ENCODE data around the gene DPRX. TPM values are rescaled to one million over a fixed set of nuclear protein-coding genes. Genes with fewer than 3 reads are reported as not detected.

Gene DPRX, protein sequence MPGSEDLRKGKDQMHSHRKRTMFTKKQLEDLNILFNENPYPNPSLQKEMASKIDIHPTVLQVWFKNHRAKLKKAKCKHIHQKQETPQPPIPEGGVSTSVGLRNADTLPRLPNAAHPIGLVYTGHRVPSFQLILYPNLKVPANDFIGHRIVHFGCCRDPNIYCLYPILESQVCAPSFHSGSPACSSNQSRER
- not detected in 2 replicates for total RNA-seq

GRCh38 chr19:53631949-53632407, at the start of gene DPRX:
TSS of gene DPRX (plus strand) at chr19:53631999. CDS start at chr19:53632107, 108 bp downstream.
- DNase-seq (ENCODE audit: low read depth), result no peak

GRCh38 chr19:53583181-53583580, 48.6 kb upstream of the DPRX start:
- no peak for DNase-seq (ENCODE audit: low read depth)

DNA sequence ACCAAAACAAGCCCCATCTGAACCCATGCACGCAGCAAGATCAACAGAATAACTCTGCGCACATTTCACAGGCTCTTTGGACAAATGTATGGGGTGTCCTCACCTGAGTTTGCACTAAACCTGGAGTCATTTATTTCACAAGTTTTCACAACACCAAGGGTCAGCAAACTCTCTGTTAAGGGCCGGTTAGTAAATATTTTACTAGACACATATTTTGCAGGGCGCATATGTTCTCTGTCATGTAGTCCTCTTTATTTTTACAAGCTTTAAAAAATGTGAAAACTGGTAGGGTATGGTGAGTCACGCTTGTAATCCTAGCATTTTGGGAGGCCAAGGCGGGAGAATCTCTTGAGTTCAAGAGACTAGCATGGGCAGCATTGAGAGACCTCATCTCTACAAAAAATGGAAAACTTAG, 45.5 kb upstream of the DPRX start:
- no peak for DNase-seq (ENCODE audit: low read depth)

GRCh38 chr19:53594811-53595509, 36.8 kb upstream of the DPRX start:
- no peak for DNase-seq (ENCODE audit: low read depth)

DNA sequence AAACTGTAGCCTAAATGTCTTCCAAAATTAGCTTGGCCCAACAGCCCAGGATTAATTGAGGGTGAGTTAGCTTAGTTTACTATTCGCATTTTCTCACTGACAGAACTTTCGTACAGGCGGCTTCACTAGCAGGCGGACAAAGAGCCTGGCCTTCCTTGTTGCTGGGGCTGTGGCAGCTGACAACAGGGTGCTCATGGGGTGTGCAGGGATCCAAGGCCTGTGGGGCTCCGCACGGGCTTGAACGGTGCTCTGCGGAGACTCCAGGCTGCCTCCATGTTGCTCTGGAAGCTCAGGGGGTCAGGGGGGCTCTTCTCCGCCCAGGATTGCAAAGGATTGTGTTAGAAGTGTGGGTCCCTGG, 36.3 kb upstream of the DPRX start:
- DNase-seq (ENCODE audit: low read depth), result no peak

DNA sequence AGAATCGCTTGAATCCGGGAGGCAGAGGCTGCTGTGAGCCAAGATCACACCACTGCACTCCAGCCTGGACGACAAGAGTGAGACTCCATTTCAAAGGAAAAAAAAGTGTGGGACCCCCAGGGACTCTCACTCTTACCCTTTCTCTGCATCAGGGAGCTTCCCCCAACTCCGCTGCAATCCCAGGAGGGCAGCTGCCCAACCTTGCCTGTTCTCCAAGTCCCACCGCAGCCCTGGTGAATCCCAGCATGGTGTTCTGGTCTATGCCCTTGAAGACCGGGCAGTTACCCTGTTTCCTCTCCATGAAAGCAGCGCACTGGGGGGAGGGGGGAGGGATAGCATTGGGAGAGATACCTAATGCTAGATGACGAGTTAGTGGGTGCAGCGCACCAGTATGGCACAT, 35.7 kb upstream of the DPRX start:
- no peak for DNase-seq (ENCODE audit: low read depth)

GRCh38 chr19:53597023-53597422, 34.8 kb upstream of the DPRX start:
- no peak for DNase-seq (ENCODE audit: low read depth)

DNA sequence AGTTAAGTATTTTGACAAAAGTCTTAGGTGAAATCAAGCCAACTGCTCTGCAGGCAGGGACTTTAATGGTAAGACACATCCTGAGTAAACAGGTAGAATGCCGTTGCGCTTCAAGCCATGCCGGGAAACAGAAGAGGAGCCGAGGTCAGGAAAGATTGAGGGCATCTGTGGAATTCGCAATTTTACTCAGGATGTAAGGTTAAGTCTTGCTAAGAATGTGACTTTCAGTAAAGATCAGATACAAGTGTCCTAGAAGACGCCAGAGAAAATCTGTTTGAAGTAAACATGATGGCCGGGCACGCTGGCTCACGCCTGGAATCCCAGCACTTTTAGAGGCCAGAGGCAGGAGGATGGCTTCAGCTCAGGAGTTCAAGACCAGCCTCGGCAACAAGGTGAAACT, 33.4 kb upstream of the DPRX start:
- no peak for DNase-seq (ENCODE audit: low read depth)

- DNase-seq (ENCODE audit: low read depth), result no peak
Observed at GRCh38 chr19:53600217-53600616, 31.6 kb upstream of the DPRX start.

GRCh38 chr19:53606031-53606430, 25.8 kb upstream of the DPRX start:
- DNase-seq (ENCODE audit: low read depth), result no peak

DNA sequence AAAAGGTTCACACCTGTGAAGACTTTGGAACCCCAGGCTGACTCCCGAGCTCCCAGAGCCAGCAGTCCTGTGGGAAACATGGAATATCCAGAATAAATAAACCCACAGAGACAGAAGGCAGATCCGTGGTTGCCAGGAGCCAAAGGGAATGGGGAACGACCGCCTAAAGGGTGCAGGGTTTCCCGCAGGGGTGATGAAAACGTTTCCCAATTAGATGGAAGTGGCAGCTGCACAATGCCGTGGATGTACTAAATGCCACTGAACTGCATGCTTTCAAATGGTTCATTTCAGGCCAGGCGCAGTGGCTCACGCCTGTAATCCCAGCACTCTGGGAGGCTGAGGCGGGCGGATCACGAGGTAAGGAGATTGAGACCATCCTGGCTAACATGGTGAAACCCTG, 23.4 kb upstream of the DPRX start:
- DNase-seq (ENCODE audit: low read depth), result no peak

GRCh38 chr19:53612762-53613526, 18.9 kb upstream of the DPRX start:
- no peak for DNase-seq (ENCODE audit: low read depth)

DNA sequence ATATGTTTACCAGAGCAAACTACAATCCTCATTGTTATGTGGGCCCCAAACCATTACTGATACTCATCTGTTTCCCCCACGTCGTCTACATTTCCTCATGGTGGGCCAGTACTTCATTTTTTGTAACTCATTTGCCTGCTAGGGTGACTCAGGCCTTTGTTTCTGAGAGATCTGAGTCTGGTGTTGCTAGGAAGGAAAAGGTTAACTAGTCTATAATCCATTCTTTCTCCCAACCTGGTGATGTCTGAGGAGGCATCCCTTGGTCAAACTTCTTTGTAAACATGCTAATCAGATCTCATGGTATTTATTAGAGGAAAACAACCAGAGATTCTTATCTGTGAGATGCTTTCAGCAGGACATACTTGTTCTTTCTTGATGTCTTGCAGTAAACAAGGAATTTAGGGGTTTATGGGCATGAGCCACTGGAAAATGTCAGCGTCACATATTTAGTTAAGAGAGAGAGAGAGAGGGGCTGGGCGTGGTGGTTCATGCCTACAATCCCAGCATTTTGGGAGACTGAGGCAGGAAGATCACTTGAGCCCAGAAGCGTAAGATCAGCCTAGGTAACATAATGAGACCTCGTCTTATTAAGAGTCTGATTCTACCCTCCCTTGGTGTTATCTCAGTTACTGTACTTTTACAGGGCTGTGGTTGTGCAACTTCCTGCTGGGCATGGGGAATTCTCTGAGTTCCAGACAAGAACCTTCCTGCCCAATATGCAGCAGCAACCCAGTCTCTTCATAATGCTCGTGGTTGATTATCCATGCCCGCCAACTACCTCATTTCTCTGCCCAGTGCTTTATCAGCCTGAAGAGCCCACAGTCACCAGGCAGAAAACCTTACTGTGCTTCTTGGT, 9.7 kb upstream of the DPRX start:
- DNase-seq (ENCODE audit: low read depth), result no peak

- no peak for DNase-seq (ENCODE audit: low read depth)
Observed at GRCh38 chr19:53624771-53625545, 6.8 kb upstream of the DPRX start.

DNA sequence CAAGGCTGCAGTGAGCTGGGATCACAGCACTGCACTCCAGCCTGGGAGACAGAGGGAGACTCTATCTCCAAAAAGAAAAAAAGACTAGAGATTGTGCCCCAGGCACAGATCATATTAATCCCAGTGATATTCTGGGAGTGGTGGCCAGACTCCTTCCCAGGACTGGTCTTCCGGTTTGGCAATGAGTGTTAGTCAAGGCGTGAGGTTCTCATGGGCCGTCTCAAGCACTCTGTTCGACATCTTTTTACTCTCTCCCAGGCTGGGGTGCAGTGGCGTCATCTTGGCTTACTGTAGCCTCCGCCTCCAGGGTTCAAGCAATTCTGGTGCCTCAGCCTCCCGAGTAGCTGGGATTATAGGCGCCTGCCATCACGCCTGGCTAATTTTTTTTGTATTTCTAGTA, 5.3 kb upstream of the DPRX start:
- DNase-seq (ENCODE audit: low read depth), result no peak

DNA sequence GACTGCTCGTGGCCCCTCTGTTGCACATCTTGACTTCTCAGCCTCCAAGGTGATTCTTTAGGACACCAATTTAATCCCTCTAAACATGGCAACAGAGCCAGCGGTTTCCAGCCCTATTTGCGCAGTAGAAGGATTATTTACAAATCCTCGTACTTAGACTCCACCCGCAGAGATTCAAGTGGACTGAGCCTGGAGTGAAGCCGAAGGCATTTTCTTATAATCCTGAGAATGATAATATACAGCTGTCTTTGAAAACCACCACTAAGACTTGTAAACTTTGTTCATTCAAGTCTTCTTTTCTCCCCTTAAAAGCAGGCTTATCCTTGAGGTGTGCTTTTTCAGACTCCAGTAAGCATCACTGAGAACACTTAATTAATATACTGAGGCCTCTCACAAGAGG, 4.8 kb upstream of the DPRX start:
- DNase-seq (ENCODE audit: low read depth), result no peak

DNA sequence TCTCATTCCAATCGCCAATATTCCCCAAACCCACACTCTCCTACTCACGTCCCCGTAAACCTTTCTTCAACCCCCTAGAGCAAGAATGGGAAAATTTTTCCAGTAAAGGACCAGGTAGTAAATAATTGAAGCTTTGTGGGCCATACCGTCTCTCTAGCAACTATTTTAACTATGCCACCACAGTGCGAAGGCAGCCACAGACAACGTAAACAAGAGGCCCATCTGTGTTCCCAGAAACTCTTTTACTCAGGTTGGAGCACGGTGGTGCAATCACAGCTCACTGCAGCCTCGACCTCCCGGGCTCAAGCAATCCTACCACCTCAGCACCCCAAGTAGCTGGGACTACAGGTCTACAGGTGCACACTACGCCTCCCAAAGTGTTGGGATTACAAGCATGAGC, 3.0 kb downstream of the DPRX start:
- no peak for DNase-seq (ENCODE audit: low read depth)

DNA sequence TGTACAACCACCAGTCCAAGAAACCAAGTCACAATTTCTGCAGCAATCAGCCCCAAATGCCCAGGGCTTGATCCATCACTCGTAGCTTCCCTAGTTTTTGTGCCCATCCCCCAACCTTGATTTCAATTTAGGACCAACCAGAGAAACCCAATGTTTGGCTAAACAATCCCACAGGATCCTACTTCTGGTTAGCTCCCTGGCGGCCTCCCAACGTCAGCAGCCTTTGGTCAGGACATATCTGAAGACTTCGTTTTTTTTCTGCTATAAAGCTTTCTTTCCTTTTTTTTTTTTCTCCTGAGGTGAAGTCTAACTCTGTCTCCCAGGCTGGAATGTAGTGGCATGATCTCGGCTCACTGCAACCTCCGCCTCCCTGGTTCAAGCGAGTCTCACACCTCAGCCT, 7.7 kb downstream of the DPRX start:
- no peak for DNase-seq (ENCODE audit: low read depth)

DNA sequence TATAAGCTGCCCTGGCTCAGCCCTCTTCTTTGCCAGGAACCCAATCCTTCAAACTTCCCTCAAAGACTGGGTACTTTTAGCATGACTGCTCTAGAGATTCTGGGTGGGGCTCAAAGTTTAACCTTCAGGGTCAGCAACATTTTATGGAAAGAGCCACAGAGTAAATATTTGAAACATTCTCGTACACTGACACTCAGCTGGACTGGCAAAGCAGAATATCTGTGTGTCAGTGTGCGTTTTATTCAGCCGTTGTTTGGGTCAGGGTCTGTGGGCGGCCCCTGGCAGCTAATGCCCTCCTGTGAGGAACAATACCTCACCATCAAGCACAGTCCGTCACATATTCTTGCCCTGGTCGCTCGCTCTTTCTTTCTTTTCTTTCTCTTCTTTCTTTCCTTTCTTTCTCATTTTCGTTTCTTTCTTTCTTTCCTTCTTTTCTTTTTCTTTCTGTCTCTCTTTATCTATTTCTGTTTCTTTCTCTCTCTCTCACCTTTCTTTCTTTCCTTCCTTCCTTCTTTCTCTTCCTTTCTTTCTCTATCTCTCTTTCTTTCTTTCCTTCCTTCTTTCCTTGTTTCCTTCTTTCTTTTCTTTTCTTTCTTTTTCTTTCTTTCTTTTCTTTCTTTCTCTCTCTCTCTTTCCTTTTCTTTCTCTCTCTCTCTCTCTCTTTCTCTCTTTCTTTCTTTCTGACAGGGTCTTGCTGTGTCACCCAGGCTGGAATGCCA, 10.7 kb downstream of the DPRX start:
- DNase-seq (ENCODE audit: low read depth), result no peak

- no peak for DNase-seq (ENCODE audit: low read depth)
Observed at GRCh38 chr19:53644061-53644816, 12.4 kb downstream of the DPRX start.

Data from renal cortical epithelial cell (primary cell).